Progenitor cell of endocrine pancreas (in vitro differentiated cells): ENCODE results near the gene PPM1B. TPM values are rescaled to one million over a fixed set of nuclear protein-coding genes. Genes with fewer than 3 reads are reported as not detected.

Experiments
- DNase-seq: peaks from one replicate; pipeline ENCODE4 v3.0.0; 2021; ENCODE audit warnings: low spot score; ENCODE audit not compliant: unreplicated experiment
- H3K27ac Mint-ChIP-seq: 2 replicates; pipeline ENCODE4 v1.8.0; 2021; ENCODE audit warnings: mild to moderate bottlenecking, moderate library complexity, mixed read lengths
- H3K27me3 Mint-ChIP-seq: 2 replicates; pipeline ENCODE4 v1.8.0; 2021; ENCODE audit warnings: mixed read lengths
- H3K36me3 Mint-ChIP-seq: 2 replicates; pipeline ENCODE4 v1.8.0; 2022; ENCODE audit warnings: mixed read lengths; ENCODE audit not compliant: insufficient read depth
- H3K4me1 Mint-ChIP-seq: 2 replicates; pipeline ENCODE4 v1.8.0; 2021; ENCODE audit warnings: low read depth, mixed read lengths
- H3K4me3 Mint-ChIP-seq: 2 replicates; pipeline ENCODE4 v1.8.0; 2021; ENCODE audit warnings: low read depth, mild to moderate bottlenecking, moderate library complexity, mixed read lengths
- H3K9me3 Mint-ChIP-seq: 2 replicates; pipeline ENCODE4 v1.8.0; 2021; ENCODE audit warnings: low read depth, mixed read lengths
- long read RNA-seq: library from polyadenylated mRNA; unstranded; transcript quantifications from one replicate; pipeline ENCODE4 v2.0.0, GENCODE V29; 2020
- total RNA-seq: library from RNA; stranded (reverse); gene quantifications from 2 replicates; pipeline ENCODE4 v1.2.1, GENCODE V29; 2021
- TF ChIP-seq, protein P1 (sequence below): fragments of 200-600 bp; sonication (generic); IDR thresholded peaks from one replicate; pipeline ENCODE4 v1.5.0; 2021; ENCODE audit warnings: antibody characterized with exemption, mild to moderate bottlenecking; ENCODE audit not compliant: unreplicated experiment

Gene PPM1B
- 57.8 and 60.8 TPM in 2 replicates for total RNA-seq
- long read RNA-seq, partial matches to known transcripts = 11 of 14 reads
- long read RNA-seq, other reads (novel, unspliced or antisense) = 0 of 14 reads

GRCh38 chr2:44168681-44169154 is at the start of gene PPM1B:
TSS of gene PPM1B (plus strand) at chr2:44168875. CDS start at chr2:44201200, 32,325 bp downstream.
- Mint-ChIP-seq H3K36me3 (peaks cover 7% of the 10 kb centered on the region), H3K4me1 (peaks cover 12% of the 10 kb centered on the region), H3K4me3 (peak within 1 kb of the TSS; percentile 99), H3K9me3 (peaks cover 23% of the 10 kb centered on the region), H3K27ac (peak within 1 kb of the TSS; percentile 99), H3K27me3 (no peaks in the 10 kb centered on the region)
- TF ChIP-seq, protein P1, sequence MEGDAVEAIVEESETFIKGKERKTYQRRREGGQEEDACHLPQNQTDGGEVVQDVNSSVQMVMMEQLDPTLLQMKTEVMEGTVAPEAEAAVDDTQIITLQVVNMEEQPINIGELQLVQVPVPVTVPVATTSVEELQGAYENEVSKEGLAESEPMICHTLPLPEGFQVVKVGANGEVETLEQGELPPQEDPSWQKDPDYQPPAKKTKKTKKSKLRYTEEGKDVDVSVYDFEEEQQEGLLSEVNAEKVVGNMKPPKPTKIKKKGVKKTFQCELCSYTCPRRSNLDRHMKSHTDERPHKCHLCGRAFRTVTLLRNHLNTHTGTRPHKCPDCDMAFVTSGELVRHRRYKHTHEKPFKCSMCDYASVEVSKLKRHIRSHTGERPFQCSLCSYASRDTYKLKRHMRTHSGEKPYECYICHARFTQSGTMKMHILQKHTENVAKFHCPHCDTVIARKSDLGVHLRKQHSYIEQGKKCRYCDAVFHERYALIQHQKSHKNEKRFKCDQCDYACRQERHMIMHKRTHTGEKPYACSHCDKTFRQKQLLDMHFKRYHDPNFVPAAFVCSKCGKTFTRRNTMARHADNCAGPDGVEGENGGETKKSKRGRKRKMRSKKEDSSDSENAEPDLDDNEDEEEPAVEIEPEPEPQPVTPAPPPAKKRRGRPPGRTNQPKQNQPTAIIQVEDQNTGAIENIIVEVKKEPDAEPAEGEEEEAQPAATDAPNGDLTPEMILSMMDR = no peak
- DNase-seq = peak; percentile 99

GRCh38 chr2:44119878-44120277 is 48.8 kb upstream of the PPM1B start:
- DNase-seq = no peak
- Mint-ChIP-seq H3K27ac (no peak overlapping the region), H3K9me3 (no peaks in the 10 kb centered on the region), H3K27me3 (no peaks in the 10 kb centered on the region), H3K4me1 (no peaks in the 10 kb centered on the region), H3K4me3 (no peak overlapping the region), H3K36me3 (no peaks in the 10 kb centered on the region)
- TF ChIP-seq, protein P1 = no peak

DNA sequence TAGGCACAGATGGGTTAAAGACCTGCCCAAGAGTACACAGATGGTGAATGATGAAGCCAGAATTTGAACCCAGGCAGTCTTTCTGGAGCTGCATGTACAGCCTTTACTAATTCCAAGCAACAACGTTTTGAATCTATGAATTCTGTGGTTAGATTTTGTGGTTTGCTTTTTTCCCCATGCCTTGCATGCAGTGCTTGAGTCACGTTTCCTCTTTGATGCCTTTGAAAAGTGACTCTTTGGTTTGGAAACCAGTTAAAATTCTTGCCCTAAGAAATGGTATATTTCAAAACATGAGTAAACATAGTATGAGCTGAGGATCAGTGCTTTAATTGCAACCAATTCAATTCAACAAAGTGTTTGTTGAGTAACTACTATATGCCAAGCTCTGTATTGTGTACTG is 48.2 kb upstream of the PPM1B start:
- H3K4me3 Mint-ChIP-seq = no peak overlapping the region
- no peak for DNase-seq
- H3K27me3 Mint-ChIP-seq = no peaks in the 10 kb centered on the region
- H3K27ac Mint-ChIP-seq = no peak overlapping the region
- H3K9me3 Mint-ChIP-seq = no peaks in the 10 kb centered on the region
- no peaks in the 10 kb centered on the region for H3K36me3 Mint-ChIP-seq
- TF ChIP-seq, protein P1 = no peak
- no peaks in the 10 kb centered on the region for H3K4me1 Mint-ChIP-seq

DNA sequence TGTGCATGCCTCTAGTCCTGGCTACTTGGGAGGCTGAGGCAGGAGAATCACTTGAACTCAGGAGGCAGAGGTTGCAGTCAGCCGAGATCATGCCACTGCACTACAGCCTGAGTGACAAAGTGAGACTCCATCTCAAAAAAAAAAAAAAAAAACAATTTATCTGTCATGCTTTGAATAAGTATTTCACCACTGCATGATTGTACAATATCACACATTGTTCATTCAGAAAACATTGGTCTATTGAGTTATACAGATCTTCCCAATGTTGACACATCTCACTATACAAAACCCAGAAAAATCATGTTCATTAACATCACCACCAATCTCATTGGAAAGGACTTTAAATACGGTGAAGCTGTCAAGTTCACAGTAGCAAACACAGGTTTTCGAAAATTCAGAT is 46.8 kb upstream of the PPM1B start:
- Mint-ChIP-seq H3K36me3 (no peaks in the 10 kb centered on the region), H3K27ac (no peak overlapping the region), H3K27me3 (no peaks in the 10 kb centered on the region), H3K4me1 (no peaks in the 10 kb centered on the region), H3K9me3 (no peaks in the 10 kb centered on the region), H3K4me3 (no peak overlapping the region)
- TF ChIP-seq, protein P1 = no peak
- DNase-seq = no peak

DNA sequence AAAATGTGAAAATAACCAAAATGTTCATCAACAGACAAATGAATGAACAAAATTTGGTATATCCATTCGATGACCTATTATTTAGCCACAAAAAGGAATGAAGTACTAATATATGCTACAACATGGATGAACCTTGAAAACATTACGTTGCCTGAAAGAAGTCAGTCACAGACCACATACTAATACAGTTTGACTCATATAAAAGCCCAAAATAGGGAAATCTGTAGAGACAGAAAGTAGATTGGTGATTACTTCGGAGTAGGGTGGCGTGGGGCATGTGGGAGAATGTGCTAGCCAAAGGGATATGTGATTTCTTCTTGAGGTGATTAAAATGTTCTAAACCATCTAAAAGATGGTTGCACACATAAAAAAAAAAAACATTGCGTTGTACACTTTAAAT is 44.2 kb upstream of the PPM1B start:
- Mint-ChIP-seq H3K27ac (no peak overlapping the region), H3K4me1 (no peaks in the 10 kb centered on the region), H3K4me3 (no peak overlapping the region), H3K27me3 (no peaks in the 10 kb centered on the region), H3K9me3 (no peaks in the 10 kb centered on the region), H3K36me3 (no peaks in the 10 kb centered on the region)
- TF ChIP-seq, protein P1 = no peak
- DNase-seq = no peak
